HAP-1 (cell line): ENCODE data around the gene MMP28.

ENCODE experiments used
- DNase-seq, 2 experiments: peaks; one replicate each; pipeline ENCODE4 v3.0.0-alpha.2; 2016 to 2020; ENCODE audit warnings: low spot score in 2 of 2
- H3K27me3 ChIP-seq: fragments of 250-450 bp; sonication (Bioruptor Pico); 2 replicates; pipeline ENCODE4 v1.5.1; 2020; ENCODE audit warnings: low read depth, mild to moderate bottlenecking, moderate library complexity
- H3K36me3 ChIP-seq: fragments of 250-450 bp; sonication (Bioruptor Pico); replicated peaks from 2 replicates; pipeline ENCODE4 v1.5.1; 2020; ENCODE audit warnings: mild to moderate bottlenecking
- H3K4me1 ChIP-seq: fragments of 250-450 bp; sonication (Bioruptor Pico); 2 replicates; pipeline ENCODE4 v1.5.1; 2020; ENCODE audit warnings: mild to moderate bottlenecking
- H3K4me3 ChIP-seq: fragments of 250-450 bp; sonication (Bioruptor Pico); 2 replicates; pipeline ENCODE4 v1.5.1; 2020; ENCODE audit warnings: mild to moderate bottlenecking, moderate library complexity
- H3K9me3 ChIP-seq: fragments of 250-450 bp; sonication (Bioruptor Pico); 2 replicates; pipeline ENCODE4 v1.5.1; 2020; ENCODE audit warnings: mild to moderate bottlenecking, moderate library complexity
- in situ Hi-C: fragments of 300-500 bp; cut with MboI; formaldehyde crosslinking; loops from 3 replicates; pipeline ENCODE4 v1.14.3; 2020; ENCODE audit warnings: low sequenced_read_pairs, inconsistent platforms, mixed read lengths

The MMP28 gene

GRCh38 chr17:35809855-35810461 lies 14.5 kb upstream of the MMP28 start:
- H3K4me3 ChIP-seq, result peak overlapping the region; percentile 99
- in situ Hi-C loops, result loop anchor here (5.0 kb wide), 1 partner anchor 48 kb away; the partner anchor contains the start of gene C17orf50
- H3K27me3 ChIP-seq, result no peaks in the 10 kb centered on the region
- H3K9me3 ChIP-seq, result no peaks in the 10 kb centered on the region
- no peaks in the 10 kb centered on the region for H3K36me3 ChIP-seq
- H3K4me1 ChIP-seq, result peaks cover 24% of the 10 kb centered on the region
- no peak for DNase-seq

DNA sequence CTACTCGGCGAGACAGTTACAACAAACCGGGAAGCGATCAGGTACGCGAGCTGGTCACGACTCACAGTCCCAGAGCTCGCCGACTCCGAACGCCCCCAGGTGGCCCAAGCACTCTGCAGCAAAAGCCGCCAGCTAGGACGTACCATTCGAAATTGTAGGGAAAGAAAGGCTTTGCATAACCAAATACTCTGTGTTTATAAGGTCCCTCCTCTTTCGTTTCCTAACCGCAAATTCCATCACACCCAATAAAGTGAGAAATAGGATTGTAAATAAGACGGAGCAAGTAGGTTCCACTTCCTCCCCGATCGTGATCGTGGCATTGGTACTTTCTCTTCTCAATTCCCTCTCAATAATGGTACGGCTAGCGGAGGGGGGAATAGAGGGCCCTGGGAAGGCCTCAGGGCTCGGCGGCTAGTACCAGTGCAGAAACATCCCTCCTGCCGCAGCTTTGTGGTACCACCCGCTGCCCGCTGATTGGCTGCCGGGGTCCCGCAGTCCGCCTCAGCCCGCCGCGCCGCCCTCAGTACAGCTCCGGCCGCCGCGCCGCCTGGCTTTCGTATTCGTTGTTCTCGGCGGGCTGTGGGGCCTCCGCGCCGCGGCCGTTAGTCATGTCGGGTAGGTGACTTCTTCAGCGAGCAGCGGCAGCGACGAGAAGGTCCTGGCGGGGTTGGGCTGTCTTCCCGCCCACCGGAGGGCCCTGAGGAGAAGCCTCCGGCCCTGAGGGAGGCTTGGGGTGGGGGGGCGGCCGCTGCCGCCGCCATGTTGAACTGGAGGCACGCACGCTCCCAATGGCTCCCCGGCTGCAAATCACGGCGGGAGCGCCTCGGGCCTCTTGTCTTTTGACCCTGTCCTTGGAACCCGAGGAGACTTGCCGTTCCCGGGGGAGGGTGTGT lies 13.8 kb upstream of the MMP28 start, which contains the start of gene TAF15:
Gene TAF15, plus strand, starts transcription at position 523 of the 893 bp plus-strand sequence. Its CDS starts 86 bp downstream, at position 609.
- DNase-seq, result peak; percentile 97 to 98
- no peaks in the 10 kb centered on the region for H3K36me3 ChIP-seq
- in situ Hi-C loops, result loop anchor here (5.0 kb wide), 1 partner anchor 47 kb away; the partner anchor contains the start of gene C17orf50
- H3K9me3 ChIP-seq, result no peaks in the 10 kb centered on the region
- H3K4me3 ChIP-seq, result peak within 1 kb of the TSS; percentile 99
- peaks cover 20% of the 10 kb centered on the region for H3K4me1 ChIP-seq
- H3K27me3 ChIP-seq, result no peaks in the 10 kb centered on the region

DNA sequence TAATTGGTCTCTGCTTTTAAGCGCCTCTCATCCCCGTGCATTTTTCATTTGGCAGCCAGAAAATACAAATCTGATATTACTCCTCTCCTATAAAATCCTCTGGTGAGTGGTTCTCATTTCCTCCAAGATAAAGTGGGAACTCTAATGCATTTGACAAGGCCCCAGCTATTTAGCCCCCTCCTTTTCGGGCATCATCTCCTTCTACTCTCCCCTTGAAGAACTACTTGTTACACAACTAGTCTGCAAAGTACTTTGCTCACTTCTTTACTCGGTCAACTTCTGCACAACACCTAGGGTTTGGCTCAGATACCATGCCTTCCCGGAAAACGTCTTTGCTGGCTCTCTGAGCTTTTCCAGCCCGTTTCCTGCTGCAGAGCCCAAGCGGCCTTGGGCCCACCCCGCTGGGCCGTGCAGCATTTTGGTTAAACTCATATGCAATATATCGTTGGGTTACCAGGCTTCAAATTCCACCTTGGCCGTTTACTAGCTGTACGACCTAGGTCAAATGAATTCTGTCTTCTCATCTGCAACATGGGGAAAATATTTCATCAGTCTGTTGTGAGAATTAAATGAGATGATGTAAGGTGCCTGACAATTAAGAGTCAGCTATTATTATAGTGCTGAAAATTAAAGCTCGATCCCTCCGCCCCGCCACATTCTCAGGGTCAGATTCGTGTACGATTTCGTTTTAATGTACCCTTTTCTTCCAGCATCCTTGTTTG lies 13.0 kb upstream of the MMP28 start:
- Histone ChIP-seq H3K4me1 (peaks cover 17% of the 10 kb centered on the region), H3K36me3 (no peaks in the 10 kb centered on the region), H3K4me3 (peak overlapping the region; percentile 99), H3K9me3 (no peaks in the 10 kb centered on the region), H3K27me3 (no peaks in the 10 kb centered on the region)
- in situ Hi-C loops, result loop anchor here (5.0 kb wide), 1 partner anchor 46 kb away; the partner anchor contains the start of gene C17orf50
- no peak for DNase-seq

GRCh38 chr17:35807371-35808144 lies 12.1 kb upstream of the MMP28 start:
- Histone ChIP-seq H3K27me3 (no peaks in the 10 kb centered on the region), H3K9me3 (no peaks in the 10 kb centered on the region), H3K4me1 (peaks cover 15% of the 10 kb centered on the region), H3K36me3 (no peaks in the 10 kb centered on the region), H3K4me3 (no peak overlapping the region)
- in situ Hi-C loops, result loop anchor here (5.0 kb wide), 1 partner anchor 45 kb away; the partner anchor contains the start of gene C17orf50
- DNase-seq, result no peak

DNA sequence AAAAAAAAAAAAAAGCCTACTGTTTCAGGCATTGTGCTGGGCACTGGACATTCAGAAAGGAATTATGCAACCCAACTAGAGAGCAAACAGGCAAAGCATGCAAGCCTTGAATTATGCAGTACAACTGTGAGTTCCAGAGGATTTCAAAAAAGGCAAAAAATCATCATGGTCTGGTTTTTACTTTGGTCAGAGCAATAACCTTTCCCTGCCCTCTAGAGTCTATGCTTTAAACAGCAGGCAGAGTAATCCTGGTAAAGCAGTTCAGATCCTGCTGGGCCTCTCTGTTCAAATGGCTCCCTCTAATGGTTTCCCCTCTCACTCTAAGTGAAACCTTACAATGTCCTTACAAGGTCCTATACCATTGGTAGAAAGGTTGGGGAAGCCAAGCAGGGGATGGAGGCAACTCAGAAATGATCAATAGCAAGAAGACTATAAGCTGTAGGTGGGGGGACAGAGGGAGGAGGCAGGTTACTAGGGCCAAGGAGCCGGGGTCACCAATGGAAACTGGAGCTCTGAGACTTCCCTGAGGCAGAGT lies 9.3 kb upstream of the MMP28 start:
- in situ Hi-C loops, result loop anchor here (5.0 kb wide), 1 partner anchor 42 kb away; the partner anchor contains the start of gene C17orf50
- no peaks in the 10 kb centered on the region for H3K36me3 ChIP-seq
- H3K4me3 ChIP-seq, result no peak overlapping the region

DNA sequence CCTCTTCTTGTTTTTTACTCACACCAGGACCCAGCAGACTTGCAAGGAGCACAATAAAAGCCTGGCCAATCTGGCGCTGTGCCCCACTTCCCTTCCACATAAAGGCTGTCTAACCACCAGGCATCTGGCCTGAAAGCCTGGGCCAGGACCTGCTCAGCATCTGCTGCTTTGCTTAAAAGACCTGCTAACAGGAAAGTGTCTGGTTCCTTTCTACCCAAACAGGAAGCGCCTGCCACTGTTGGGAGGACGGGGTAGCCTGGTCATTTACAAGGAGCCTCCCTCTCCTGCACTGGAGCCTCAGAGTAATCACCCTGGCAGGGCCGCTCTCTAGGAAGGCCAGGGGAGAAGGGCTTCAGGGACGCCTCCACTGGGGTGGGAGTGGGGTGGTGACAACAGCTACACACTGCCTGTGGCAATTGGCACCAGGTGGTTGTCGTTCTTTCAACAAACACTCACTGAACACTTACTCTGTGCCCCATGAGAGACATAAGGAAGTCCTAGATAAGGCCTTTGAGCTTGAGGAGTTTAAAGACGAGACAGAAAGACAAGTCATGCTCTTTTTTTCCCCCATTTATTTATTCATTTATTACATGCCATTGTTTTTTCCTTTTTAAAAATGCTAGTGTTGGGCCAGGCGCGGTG lies 6.3 kb upstream of the MMP28 start:
- no peaks in the 10 kb centered on the region; the same call in 1 of the 2 replicates for H3K4me1 ChIP-seq
- peaks cover 11% of the 10 kb centered on the region for H3K27me3 ChIP-seq
- no peaks in the 10 kb centered on the region for H3K36me3 ChIP-seq
- no peaks in the 10 kb centered on the region for H3K9me3 ChIP-seq
- H3K4me3 ChIP-seq, result no peak overlapping the region
- DNase-seq, result no peak
- in situ Hi-C loops, result no loop called here

More for the DNA sequence above, 9.3 kb upstream of the MMP28 start:
- Histone ChIP-seq H3K4me1 (peaks cover 8% of the 10 kb centered on the region), H3K9me3 (no peaks in the 10 kb centered on the region), H3K27me3 (no peaks in the 10 kb centered on the region; the same call in 1 of the 2 replicates)
- DNase-seq, result peak; percentile 59 to 93

DNA sequence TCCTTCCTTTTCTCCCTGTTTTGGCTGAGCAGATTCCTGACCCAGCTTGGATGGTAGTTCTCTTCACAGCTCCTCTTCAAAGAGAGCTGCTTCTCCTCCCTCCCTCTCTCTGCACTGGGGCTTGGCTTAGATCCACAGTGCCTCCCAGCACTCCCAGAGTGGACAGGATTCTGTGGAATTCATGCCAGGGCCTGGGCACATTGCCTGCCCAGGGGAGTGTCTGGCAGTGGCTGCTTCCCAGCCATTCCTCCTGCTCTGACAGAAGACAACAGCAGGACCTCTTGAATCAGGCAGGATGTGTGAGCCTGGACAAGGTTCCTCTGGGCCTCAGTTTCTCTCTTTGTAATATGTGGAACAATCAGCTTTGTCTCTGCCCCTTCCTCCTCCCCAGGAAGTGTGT lies 4.5 kb upstream of the MMP28 start:
- in situ Hi-C loops, result no loop called here
- no peak for DNase-seq
- peaks cover 20% of the 10 kb centered on the region for H3K27me3 ChIP-seq

GRCh38 chr17:35797918-35798317 lies 2.5 kb upstream of the MMP28 start:
- DNase-seq, result no peak
- H3K4me1 ChIP-seq, result no peaks in the 10 kb centered on the region
- H3K9me3 ChIP-seq, result no peaks in the 10 kb centered on the region
- H3K36me3 ChIP-seq, result no peaks in the 10 kb centered on the region
- peaks cover 23% of the 10 kb centered on the region for H3K27me3 ChIP-seq
- in situ Hi-C loops, result no loop called here
- H3K4me3 ChIP-seq, result no peak overlapping the region

More for the DNA sequence above, 4.5 kb upstream of the MMP28 start:
- Histone ChIP-seq H3K9me3 (no peaks in the 10 kb centered on the region), H3K36me3 (no peaks in the 10 kb centered on the region), H3K4me3 (no peak overlapping the region), H3K4me1 (no peaks in the 10 kb centered on the region; the same call in 1 of the 2 replicates)

GRCh38 chr17:35797370-35797769 lies 1.9 kb upstream of the MMP28 start:
- Histone ChIP-seq H3K27me3 (peaks cover 29% of the 10 kb centered on the region), H3K4me1 (no peaks in the 10 kb centered on the region), H3K9me3 (no peaks in the 10 kb centered on the region), H3K4me3 (no peak overlapping the region), H3K36me3 (no peaks in the 10 kb centered on the region)
- no peak for DNase-seq
- in situ Hi-C loops, result no loop called here

DNA sequence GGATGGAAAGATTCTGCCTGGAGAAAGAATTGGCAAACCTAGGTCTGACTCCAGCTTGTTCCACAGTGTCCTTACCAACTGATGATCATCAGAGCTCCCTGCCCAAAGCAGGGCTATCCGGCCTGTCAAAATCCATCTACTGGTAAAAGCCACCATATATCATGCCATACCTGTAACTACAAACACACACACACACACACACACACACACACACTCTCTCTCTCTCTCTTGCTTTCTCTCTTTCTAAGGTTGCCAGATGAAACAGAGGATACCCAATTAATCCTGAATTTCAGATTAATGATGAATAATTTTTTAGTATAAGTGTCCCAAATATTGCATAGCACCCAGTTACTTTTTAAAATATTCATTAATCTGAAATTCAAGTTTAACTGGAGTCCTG lies 1.5 kb upstream of the MMP28 start:
- Histone ChIP-seq H3K36me3 (no peaks in the 10 kb centered on the region), H3K9me3 (no peaks in the 10 kb centered on the region), H3K27me3 (peaks cover 32% of the 10 kb centered on the region), H3K4me3 (no peak overlapping the region), H3K4me1 (no peaks in the 10 kb centered on the region)
- in situ Hi-C loops, result no loop called here
- DNase-seq, result no peak

DNA sequence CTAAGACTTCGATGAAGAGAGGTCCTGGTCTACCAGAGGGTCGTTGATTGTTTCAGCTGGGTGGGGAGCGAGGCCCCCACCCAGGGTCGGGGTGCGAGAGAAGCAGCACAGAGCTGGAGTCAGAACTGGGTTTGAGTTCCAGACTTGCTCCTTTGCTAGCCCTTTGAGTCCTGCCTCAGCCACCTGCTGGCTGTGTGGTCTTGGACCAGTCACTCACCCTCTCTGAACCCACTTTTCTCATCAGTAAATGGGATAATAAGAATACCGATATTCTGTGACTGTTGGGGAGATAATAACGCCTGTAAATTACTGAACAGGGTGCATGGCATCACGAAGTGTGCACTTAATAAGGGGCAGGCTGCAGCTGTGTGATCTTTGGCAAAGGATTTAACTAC lies 427 bp upstream of the MMP28 start:
- Histone ChIP-seq H3K9me3 (no peaks in the 10 kb centered on the region), H3K36me3 (no peaks in the 10 kb centered on the region), H3K4me1 (no peaks in the 10 kb centered on the region), H3K27me3 (peaks cover 32% of the 10 kb centered on the region), H3K4me3 (peak overlapping the region; percentile 26)
- in situ Hi-C loops, result no loop called here
- DNase-seq, result no peak

- Histone ChIP-seq H3K4me1 (no peaks in the 10 kb centered on the region), H3K27me3 (peaks cover 30% of the 10 kb centered on the region), H3K9me3 (no peaks in the 10 kb centered on the region), H3K4me3 (no peak overlapping the region), H3K36me3 (no peaks in the 10 kb centered on the region)
- no peak for DNase-seq
- in situ Hi-C loops, result no loop called here
Observed at GRCh38 chr17:35793257-35793656, 2.2 kb downstream of the MMP28 start.
